ENCODE results near the gene EHD4. TPM values are rescaled to one million over a fixed set of nuclear protein-coding genes. Genes with fewer than 3 reads are reported as not detected.

EHD4 gene
- total RNA-seq, 1 experiment from 2014 or later: 22.0 TPM

- no peaks in the 10 kb centered on the region for H3K27me3 ChIP-seq (ENCODE audit: control insufficient read depth, insufficient read depth, low read length)
- H3K36me3 ChIP-seq (replicated peaks; ENCODE audit: control insufficient read depth, insufficient read depth, low read length): no peaks in the 10 kb centered on the region
- H3K4me3 ChIP-seq (ENCODE audit: insufficient read depth, low read depth, low read length): no peak overlapping the region
- no peak for DNase-seq
Observed at GRCh38 chr15:41856262-41856661, 116.1 kb downstream of the EHD4 start.

GRCh38 chr15:41855261-41855961 lies 116.9 kb downstream of the EHD4 start:
- peak; percentile 80 for DNase-seq
- no peaks in the 10 kb centered on the region for H3K27me3 ChIP-seq (ENCODE audit: control insufficient read depth, insufficient read depth, low read length)
- H3K4me3 ChIP-seq (ENCODE audit: insufficient read depth, low read depth, low read length): no peak overlapping the region
- no peaks in the 10 kb centered on the region for H3K36me3 ChIP-seq (replicated peaks; ENCODE audit: control insufficient read depth, insufficient read depth, low read length)

- DNase-seq: no peak
- Histone ChIP-seq H3K4me3 (ENCODE audit: insufficient read depth, low read depth, low read length) (no peak overlapping the region), H3K27me3 (ENCODE audit: control insufficient read depth, insufficient read depth, low read length) (no peaks in the 10 kb centered on the region), H3K36me3 (replicated peaks; ENCODE audit: control insufficient read depth, insufficient read depth, low read length) (no peaks in the 10 kb centered on the region)
Observed at GRCh38 chr15:41854443-41854842, 117.9 kb downstream of the EHD4 start.

- no peaks in the 10 kb centered on the region for H3K36me3 ChIP-seq (replicated peaks; ENCODE audit: control insufficient read depth, insufficient read depth, low read length)
- no peaks in the 10 kb centered on the region for H3K27me3 ChIP-seq (ENCODE audit: control insufficient read depth, insufficient read depth, low read length)
- DNase-seq: no peak
- no peak overlapping the region for H3K4me3 ChIP-seq (ENCODE audit: insufficient read depth, low read depth, low read length)
Observed at GRCh38 chr15:41853831-41854230, 118.5 kb downstream of the EHD4 start.

- no peak for DNase-seq
- no peaks in the 10 kb centered on the region for H3K27me3 ChIP-seq (ENCODE audit: control insufficient read depth, insufficient read depth, low read length)
- H3K36me3 ChIP-seq (replicated peaks; ENCODE audit: control insufficient read depth, insufficient read depth, low read length): peaks cover 2% of the 10 kb centered on the region; the same call in 1 of the 2 replicates
- no peak overlapping the region for H3K4me3 ChIP-seq (ENCODE audit: insufficient read depth, low read depth, low read length)
Observed at GRCh38 chr15:41852736-41853590, 119.4 kb downstream of the EHD4 start.

GRCh38 chr15:41851755-41852370 lies 120.5 kb downstream of the EHD4 start:
- H3K27me3 ChIP-seq (ENCODE audit: control insufficient read depth, insufficient read depth, low read length): no peaks in the 10 kb centered on the region
- H3K4me3 ChIP-seq (ENCODE audit: insufficient read depth, low read depth, low read length): no peak overlapping the region
- H3K36me3 ChIP-seq (replicated peaks; ENCODE audit: control insufficient read depth, insufficient read depth, low read length): peaks cover 3% of the 10 kb centered on the region
- DNase-seq: no peak

GRCh38 chr15:41851167-41851523 lies 121.2 kb downstream of the EHD4 start:
- DNase-seq: no peak

GRCh38 chr15:41850482-41851166 lies 121.7 kb downstream of the EHD4 start:
- Histone ChIP-seq H3K36me3 (replicated peaks; ENCODE audit: control insufficient read depth, insufficient read depth, low read length) (peaks cover 5% of the 10 kb centered on the region), H3K27me3 (ENCODE audit: control insufficient read depth, insufficient read depth, low read length) (no peaks in the 10 kb centered on the region), H3K4me3 (ENCODE audit: insufficient read depth, low read depth, low read length) (no peak overlapping the region)
- DNase-seq: no peak

More at GRCh38 chr15:41851167-41851523, 121.2 kb downstream of the EHD4 start:
- peaks cover 4% of the 10 kb centered on the region for H3K36me3 ChIP-seq (replicated peaks; ENCODE audit: control insufficient read depth, insufficient read depth, low read length)
- H3K4me3 ChIP-seq (ENCODE audit: insufficient read depth, low read depth, low read length): no peak overlapping the region
- H3K27me3 ChIP-seq (ENCODE audit: control insufficient read depth, insufficient read depth, low read length): no peaks in the 10 kb centered on the region

GRCh38 chr15:41849861-41850260 lies 122.5 kb downstream of the EHD4 start:
- Histone ChIP-seq H3K36me3 (replicated peaks; ENCODE audit: control insufficient read depth, insufficient read depth, low read length) (peaks cover 5% of the 10 kb centered on the region), H3K27me3 (ENCODE audit: control insufficient read depth, insufficient read depth, low read length) (no peaks in the 10 kb centered on the region)

GRCh38 chr15:41849204-41849603 lies 123.2 kb downstream of the EHD4 start:
- Histone ChIP-seq H3K36me3 (replicated peaks; ENCODE audit: control insufficient read depth, insufficient read depth, low read length) (peaks cover 5% of the 10 kb centered on the region), H3K4me3 (ENCODE audit: insufficient read depth, low read depth, low read length) (no peak overlapping the region), H3K27me3 (ENCODE audit: control insufficient read depth, insufficient read depth, low read length) (no peaks in the 10 kb centered on the region)
- no peak for DNase-seq

More at GRCh38 chr15:41849861-41850260, 122.5 kb downstream of the EHD4 start:
- DNase-seq: no peak
- no peak overlapping the region for H3K4me3 ChIP-seq (ENCODE audit: insufficient read depth, low read depth, low read length)

GRCh38 chr15:41848631-41849030 lies 123.7 kb downstream of the EHD4 start:
- peaks cover 5% of the 10 kb centered on the region for H3K36me3 ChIP-seq (replicated peaks; ENCODE audit: control insufficient read depth, insufficient read depth, low read length)
- no peaks in the 10 kb centered on the region for H3K27me3 ChIP-seq (ENCODE audit: control insufficient read depth, insufficient read depth, low read length)
- H3K4me3 ChIP-seq (ENCODE audit: insufficient read depth, low read depth, low read length): no peak overlapping the region
- DNase-seq: no peak

- no peak for DNase-seq
- H3K27me3 ChIP-seq (ENCODE audit: control insufficient read depth, insufficient read depth, low read length): no peaks in the 10 kb centered on the region
- peaks cover 5% of the 10 kb centered on the region for H3K36me3 ChIP-seq (replicated peaks; ENCODE audit: control insufficient read depth, insufficient read depth, low read length)
- no peak overlapping the region for H3K4me3 ChIP-seq (ENCODE audit: insufficient read depth, low read depth, low read length)
Observed at GRCh38 chr15:41847981-41848380, 124.4 kb downstream of the EHD4 start.

GRCh38 chr15:41847206-41847605 lies 125.2 kb downstream of the EHD4 start:
- H3K4me3 ChIP-seq (ENCODE audit: insufficient read depth, low read depth, low read length): no peak overlapping the region
- no peaks in the 10 kb centered on the region for H3K27me3 ChIP-seq (ENCODE audit: control insufficient read depth, insufficient read depth, low read length)
- H3K36me3 ChIP-seq (replicated peaks; ENCODE audit: control insufficient read depth, insufficient read depth, low read length): peaks cover 5% of the 10 kb centered on the region
- DNase-seq: no peak

All from H7 (cell line).